Ramos (cell line): ENCODE data around the gene KCNQ1.

ENCODE experiments used
- in situ Hi-C: fragments of 300-500 bp; cut with MboI; formaldehyde crosslinking; loops from one replicate; pipeline ENCODE4 v1.14.3; 2022; ENCODE audit warnings: low sequenced_read_pairs; ENCODE audit not compliant: unreplicated experiment

The KCNQ1 gene

DNA sequence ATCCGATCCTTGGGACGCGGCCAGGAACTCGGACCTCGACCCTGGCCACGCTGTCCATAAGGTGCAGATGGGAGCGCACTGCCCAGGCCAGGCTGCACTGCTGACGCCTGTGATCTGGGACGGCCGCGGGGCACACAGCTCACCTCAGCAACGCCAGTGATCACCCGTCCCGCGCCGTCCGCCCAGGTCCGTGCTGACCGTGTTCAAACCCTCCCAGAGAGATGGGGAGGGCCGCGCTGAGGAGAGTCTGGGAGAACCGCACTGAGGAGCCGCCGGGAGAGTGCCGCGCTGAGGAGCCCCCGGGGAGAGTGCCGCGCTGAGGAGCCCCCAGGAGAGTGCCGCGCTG lies 254.3 kb downstream of the KCNQ1 start:
- in situ Hi-C loops, result no loop called here

DNA sequence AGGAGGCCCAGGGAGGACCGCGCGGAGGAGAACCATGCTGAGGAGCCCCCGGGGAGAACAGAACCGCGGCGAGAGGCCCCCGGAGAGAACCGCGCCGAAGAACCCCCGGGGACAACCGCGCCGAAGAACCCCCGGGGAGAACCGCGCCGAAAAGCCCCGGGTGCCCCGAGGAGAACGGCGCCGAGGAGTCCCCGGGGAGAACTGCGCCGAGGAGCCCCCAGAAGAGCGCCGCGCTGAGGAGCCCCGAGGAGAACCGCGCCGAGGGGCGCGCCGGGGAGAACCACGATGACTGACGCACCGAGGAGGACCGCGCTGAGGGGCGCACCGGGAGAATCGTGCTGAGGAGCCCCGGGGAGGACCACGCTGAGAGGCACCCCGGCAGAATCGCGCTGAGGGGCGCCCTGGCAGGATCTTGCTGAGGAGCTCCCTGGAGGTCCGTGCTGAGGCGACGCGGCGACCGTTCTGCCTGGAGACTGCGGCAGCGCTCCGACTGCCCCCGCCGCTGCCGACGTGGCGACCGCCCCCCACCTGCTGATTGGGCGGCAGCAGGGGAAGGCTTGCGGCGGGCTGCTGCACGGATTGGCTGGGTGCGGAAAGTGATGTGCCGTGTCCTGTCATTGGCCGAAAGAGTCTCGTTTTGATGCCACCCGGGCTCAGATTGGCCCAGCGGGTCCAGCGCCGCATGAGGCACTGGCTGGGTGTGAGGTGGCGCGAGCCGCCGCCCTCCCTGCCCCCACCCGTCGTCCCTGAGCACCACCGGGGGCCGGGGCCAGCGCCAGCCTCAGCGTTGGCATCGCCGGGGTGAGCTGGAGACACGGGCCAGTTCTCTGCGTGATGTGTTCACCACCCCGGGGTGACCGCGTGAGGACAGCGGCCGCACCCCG lies 255.0 kb downstream of the KCNQ1 start, which contains the start of gene KCNQ1OT1:
Gene KCNQ1OT1 (minus strand): TSS at position 464 of the 884 bp plus-strand sequence.
- in situ Hi-C loops, result no loop called here

DNA sequence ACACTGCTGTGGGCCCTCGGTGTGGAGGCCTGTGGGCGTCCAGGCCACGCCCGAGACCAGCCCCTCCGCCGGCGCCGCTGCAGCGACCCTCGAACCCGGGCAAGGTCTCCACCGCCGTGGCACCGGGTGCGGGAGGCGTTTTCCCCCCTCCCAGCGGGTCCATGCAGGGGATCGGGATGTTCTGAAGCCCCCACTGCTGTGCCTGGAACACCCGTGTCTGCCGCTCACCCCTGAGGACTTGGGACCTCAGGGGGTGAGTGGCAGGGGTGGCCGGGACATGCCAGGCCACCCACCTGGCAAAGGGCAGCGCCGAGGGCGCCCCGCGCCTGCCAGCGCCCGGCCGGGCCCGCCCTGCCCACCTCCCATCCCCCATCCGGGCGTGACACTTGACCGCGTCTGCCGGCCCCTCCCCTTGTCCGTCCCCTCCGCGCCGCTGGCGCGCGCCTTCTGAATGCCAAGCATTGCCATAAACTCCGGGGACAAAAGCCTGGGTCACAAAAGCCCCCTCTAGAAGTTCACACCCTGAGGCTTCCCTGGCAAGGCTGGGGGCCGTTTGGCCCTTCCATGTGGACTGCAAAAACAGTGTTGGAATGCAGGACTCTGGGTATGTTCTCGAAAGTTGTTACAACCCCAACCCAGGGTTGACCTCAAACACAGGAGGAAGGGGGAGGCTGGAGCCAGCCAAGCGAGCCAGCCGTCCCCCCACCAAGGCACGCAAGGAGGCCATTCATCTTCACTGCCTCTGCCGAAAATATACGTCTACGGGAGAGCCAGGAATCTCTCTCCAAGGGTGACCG lies 255.8 kb downstream of the KCNQ1 start:
- in situ Hi-C loops, result no loop called here

DNA sequence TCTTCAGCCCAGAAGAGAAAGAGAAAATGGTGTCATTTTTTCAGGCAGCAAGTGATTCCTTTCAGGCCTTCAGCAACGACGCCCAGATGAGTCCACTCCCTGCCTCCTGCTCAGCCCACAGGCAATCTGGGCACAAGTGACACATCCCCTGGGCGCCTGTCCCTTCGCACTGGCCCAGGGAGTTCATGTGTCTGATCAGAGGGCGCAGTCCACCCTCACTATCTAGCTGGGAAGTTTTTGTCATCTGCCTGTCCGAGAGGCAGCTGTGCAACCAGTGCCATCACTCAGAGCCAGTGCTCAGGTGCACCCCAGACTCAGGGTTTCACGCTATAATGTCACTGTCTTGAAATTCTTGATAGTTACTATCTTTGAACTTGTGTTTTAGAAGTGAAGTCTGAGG lies 256.4 kb downstream of the KCNQ1 start:
- in situ Hi-C loops, result no loop called here

DNA sequence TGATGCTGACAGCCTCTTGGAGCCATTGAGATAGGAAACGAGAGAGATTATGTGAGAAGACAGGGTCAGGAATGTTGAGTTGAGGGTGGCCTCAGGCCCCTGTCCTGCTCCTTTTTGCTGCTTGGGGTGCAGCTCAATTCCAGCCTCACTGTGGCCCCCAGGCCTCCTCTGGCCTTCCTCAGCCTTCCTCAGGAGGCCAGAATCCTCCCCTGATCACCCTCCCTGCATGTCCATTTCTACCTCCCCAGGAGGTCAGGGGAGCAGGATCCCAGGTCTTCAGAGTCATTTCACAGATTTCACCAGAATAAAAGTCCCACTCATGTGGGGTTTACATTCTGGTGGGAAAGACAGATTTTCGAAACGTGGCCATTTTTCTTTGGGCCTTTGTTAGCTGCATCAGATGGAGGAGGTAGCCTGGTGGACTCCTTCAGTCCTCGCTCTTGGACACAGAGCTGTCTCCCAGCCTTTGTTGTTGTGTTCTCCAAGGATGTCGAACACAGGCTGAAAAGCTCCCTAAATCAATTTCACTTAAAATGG lies 257.2 kb downstream of the KCNQ1 start:
- in situ Hi-C loops, result no loop called here

DNA sequence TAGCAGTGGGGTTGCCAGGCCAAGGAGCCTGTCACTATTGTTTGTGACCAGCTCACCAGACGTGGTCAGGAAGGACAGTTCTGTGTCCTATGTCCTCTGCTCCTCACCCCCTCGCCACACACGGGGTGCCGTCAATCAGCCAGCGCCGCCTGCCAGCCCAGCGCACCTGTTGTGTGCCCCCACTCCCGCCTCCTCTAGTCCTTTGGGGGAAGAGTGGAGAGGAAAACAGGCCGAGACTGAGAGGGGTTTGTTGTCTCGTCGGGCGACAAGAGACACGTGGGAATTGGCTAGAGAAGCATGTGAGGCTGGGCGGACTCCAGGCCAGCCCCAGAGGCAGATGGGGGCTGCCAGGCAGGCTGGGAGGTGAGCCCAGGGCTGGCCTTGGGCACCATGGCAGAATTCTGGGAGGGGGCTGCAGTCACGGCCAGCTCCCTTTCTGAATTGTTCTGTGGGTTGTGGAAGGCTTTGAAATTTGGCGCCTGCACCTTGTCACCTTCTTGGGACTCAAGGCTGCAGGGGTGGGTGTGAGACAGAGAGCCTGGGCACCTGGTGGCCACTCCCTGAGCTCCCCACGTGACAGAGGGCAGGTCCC lies 258.1 kb downstream of the KCNQ1 start:
- in situ Hi-C loops, result no loop called here

DNA sequence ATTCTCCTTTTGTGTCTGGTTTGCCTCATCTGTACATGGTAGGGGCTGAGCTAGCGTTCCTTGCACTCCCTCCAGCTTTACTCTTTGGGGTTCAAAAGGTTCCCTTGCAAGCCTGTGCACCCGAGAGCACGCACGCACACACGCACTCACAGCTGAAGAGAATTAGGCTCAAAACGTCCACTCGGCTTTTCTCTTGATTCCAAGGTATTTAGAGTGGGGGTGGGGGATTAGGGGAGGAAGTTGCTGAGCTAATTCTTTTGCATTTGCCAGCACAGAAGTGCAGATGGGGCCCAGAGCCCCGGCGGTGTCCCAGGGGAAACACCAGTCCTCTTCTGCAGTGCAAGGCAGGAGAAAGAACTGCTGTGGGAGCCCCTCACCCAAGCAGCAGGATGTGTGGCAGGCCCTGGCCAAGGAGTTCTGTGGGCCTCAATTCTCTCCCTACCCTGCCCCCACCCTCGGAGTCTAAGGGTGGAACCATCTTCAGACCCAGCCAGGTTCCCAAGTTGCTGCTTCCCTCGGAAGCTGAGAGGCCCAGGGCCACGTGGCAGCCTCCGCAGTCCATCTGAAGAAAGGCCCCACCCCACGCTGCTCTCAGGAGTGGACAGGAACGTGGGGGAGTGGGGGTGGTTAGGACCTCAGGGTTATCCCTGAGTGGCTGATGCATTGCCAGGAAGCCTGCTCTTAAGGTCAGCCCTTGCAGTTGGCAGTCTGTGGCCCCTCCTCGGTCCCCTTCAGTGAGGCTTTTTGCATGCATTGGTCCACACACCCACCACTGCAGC lies 258.7 kb downstream of the KCNQ1 start:
- in situ Hi-C loops, result no loop called here

DNA sequence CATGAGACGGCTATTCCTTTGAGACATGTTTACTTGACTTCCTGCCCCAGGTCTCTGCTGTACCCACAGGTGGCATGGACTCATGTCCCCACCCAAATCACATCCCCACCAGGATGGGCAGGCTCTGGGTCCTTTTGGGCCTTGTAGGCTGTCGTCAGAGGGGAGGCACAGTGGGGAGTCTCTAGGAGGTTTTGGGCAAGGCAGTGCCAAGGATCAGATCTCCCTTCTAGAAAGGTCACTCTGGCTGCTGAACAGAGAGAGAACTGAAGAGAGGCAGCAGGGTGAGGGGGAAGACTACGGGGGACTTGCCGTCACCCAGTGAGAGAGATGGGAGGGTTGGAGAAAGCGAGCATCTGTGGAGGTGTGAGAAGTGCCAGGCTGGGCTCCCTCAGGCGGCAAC lies 259.5 kb downstream of the KCNQ1 start:
- in situ Hi-C loops, result no loop called here

DNA sequence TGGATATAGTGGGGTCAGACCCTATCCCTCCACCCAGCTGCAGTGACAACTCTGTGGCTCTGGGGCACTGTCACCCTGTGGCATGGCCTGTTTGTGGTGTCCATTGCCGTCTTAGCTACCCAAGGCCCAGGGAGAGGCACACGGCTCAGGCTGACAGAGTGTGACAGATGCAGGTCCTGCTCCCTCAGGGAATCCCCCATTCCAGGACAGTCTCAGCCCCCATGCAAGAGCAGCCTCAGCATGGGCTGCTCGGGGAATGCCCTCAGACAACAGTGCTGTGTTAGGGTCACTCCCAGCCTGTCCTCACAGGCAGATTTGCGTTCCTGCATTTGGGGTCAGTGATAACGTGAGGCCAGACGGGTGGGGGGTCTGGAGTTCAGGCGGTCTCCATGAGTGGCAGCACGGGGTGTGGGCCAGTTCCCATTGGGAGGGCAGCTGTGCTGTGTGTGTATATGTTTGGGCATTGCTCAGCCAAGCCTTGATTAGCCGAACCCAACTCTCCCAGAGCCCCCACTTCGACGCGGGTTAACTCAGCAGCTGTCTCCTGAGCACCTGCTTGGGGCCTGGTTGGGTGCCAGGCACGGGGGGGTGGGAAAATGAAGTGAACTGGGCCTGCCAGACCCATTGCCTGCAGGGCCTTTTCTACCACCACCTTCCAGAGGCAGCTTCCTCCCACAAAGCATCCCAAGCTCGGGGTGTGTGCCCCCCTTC lies 260.2 kb downstream of the KCNQ1 start:
- in situ Hi-C loops, result no loop called here

DNA sequence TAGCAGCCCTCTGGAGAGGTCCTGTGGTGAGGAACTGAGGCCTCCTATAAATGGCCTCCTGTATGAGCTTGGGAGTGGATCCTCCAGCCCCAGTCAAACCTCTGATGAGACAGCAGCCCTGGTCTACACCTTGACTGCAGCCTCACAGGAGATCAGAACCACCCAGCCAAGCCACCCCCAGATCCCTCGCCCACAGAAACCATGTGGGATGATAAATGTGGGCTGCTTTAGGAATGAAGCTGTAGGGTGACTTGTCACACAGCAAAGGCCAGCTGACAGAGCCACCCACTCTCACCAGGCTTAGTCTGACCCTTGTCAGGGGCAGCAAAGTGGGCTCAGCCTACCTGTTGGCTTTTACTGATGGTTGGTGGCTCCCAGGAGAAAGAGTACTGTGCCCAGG lies 261.5 kb downstream of the KCNQ1 start:
- in situ Hi-C loops, result no loop called here

DNA sequence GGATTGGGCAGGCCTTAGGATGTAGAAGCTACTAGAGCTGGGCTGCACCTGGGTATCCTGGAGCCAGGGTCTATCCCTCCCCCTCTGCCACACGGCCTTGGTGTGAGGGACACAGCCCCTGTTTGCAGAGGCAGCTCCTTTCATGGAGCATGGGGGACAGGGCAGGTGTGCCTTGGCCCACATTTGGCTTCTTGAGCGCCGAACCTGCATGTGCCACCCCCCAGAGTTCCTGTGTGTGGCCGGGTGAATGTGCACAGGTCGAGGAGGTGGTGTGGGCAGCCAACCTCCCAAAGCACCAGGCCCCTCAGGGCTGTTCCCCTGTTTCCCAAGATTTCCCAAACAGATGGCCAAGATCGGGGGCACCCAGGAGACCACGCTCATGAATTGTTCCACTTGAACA lies 262.9 kb downstream of the KCNQ1 start:
- in situ Hi-C loops, result no loop called here

DNA sequence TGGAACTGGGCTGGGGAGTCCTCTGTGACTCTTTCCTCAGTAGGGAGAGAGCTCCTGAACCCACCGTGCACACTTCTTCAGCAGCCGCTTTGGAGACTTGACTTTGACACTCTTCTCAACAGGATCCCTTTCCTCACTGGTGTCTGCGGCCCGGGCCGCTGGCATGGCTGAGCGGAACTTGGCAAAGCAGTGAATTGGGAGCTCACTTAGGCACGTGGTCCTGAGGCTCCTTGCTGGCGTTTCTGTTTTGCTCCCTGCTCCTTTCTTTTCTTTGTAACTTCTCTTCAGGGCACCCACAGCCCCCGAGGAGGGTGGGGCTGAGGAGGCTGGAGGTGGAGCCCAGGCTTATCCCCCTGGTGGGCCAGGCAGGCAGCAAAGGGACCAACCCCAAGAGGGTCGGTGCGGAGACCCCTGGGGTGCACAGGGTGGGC lies 263.4 kb downstream of the KCNQ1 start:
- in situ Hi-C loops, result no loop called here

DNA sequence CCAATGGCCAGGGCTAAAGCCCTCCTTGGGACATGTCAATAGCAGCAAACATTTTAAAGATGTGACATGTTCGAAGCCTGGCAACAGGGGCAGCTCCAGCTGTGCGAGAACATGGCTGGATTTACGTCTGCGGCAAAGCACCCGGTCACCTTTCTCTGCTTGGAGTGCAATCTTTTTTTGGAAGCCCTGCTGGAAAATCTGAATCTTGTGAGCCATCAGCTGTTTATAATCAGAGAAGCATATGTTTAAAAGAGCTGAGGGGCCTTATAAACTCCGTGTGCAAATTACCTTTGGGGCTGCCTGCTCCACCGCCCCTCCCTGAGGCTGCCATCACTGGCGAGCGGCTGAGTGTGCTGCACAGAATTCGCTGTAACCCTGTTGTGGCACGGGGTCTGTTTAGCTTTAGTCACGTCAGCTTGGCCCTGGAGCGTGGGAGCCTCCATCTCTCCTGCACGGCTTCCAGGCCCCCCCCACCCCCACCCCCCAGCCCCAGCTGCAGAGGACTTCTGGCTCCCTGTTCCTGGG lies 264.0 kb downstream of the KCNQ1 start:
- in situ Hi-C loops, result no loop called here

DNA sequence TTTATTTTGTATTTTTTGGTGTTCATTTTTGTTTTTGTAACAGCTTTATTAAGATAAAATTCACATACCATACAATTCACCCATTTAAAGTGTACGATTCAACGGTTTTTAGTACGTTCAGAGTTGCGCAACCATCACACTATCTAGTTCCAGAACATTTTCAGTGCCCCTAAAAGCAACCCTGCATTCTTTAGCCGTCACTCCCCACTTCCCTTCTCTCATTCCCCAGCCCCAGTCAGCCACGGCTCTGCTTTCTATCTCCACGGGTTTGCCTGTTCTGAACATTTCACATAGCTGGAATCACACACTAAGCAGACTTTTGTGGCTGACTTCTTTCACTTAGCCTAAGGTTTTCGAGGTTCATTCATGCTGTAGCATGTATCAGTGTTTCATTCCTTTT lies 264.6 kb downstream of the KCNQ1 start:
- in situ Hi-C loops, result no loop called here

DNA sequence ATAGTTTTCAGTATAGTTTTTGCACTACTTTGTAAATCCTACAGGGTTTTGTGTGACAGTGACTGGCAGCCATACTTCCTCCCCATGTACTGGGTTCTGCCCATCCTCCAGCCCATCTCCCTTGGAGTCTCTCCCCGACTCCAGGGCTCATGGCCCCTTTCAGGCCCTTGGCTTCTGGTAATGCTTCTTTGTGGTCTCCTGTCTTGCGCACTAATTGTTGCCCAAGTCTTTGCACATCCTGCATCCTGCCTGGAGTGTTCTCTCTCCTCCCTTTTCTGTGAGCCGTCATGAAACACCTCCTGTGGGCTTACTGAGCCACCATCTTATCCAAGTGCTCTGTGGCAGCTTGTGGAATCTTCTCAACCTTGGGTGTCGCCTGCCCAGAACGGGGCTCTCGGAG lies 266.4 kb downstream of the KCNQ1 start:
- in situ Hi-C loops, result no loop called here

DNA sequence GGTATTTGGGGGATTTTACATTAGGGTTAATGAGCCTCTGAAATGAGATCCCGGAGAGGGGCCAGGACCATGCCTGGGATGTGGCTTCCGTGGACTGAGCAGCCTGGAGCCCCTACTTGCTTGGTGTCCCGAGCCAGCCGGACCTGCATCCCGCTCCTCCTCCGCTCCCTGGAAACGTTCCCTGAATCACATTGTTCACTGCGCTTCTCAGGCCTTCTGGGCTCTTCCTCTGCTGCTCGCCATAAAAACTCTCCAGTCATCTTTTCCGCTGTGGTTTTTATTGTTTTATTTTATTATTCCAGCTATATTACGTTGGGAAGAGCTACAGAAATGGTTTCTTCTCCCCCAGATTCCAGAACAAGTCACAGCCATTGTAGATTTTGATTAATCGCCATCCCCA lies 268.3 kb downstream of the KCNQ1 start:
- in situ Hi-C loops, result no loop called here

DNA sequence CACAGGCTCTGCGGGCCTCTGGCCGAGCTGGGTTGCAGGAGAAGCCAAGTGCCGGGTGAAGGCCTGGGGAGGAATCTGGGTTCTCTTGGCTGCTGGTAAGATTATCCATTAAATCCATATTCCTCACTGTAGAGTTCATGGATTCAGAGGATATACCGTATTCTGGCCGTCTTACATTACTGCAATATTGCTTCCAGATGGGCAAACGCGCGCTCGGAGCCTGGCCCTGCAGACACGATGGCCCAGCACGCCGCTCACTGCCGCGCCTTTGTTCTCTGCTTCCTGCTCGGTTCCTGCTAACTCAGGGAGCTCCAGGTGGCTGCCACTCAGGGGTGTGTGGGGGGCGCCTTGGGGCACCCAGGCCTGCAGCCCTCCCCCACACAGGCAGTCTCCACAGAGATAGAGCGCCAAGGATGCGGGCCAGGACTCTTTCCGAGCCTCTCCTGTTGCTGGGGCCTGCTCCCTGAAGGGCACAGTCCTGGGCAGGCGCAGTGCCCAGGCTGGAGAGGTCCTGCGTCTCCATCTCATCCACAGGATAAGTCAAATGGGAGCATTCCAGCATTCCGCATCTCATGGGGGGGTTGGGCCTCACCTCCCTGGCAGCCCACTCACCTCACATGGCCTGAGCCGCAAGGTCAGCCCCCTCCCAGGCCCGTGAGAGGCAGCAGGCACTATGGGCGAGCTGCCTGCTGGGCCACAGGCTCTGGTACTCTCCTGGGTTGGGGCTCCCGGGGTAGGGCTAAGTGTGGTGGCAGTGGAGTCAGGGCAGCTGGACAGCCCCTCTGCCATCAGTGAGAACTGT lies 269.1 kb downstream of the KCNQ1 start:
- in situ Hi-C loops, result no loop called here

DNA sequence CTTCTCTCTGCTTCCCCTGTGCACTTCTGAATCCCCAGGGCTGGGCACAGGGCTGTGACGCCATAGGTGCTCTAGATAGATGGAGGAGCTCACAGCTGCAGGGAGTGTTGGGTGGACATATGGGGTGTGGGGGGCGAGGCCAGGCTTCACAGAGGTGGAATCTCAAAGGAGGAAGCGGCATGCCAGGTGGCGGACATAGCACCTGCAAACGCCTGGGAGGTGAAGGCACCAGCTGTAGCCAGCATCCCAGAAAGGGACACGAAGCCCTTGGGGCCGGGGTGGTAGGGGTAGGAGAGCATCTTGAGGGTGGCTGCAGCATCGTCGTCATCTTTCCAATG lies 269.6 kb downstream of the KCNQ1 start:
- in situ Hi-C loops, result no loop called here

DNA sequence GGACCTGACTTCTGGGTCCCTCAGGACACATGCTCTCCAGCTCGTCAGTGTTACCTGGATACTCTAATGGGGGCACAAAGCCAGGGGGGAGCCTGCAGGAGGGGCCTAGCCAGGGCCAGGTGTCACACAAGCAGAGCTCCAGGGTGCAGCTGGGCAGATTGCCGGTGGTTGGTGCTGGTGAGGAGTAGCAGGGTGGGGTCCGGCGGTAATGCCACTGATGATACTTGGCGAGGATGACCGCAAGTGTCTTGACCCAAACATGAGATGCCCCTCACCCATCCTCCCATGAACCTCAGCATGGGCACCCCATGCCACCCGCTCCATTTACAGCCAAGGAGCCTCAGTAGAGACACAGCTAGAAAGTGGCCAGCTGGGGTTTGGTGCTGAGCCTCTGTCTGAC lies 270.1 kb downstream of the KCNQ1 start:
- in situ Hi-C loops, result no loop called here
